SU-DHL-6 (cell line): ENCODE data around the gene ITPKC.

Experiments used
- CTCF ChIP-seq: fragments of 200-600 bp; sonication (generic); IDR thresholded peaks from one replicate; pipeline ENCODE4 v1.5.1; 2017; ENCODE audit warnings: antibody characterized with exemption, mild to moderate bottlenecking, low read length, moderate library complexity; ENCODE audit not compliant: insufficient read depth, poor library complexity, severe bottlenecking
- EZH2phosphoT487 ChIP-seq: fragments of 200-600 bp; sonication (generic), shearing (Covaris generic); conservative IDR thresholded peaks from 2 replicates; pipeline ENCODE4 v1.6.1; 2018; ENCODE audit warnings: mild to moderate bottlenecking, antibody characterized with exemption, low read length, moderate library complexity, mixed read lengths

GRCh38 chr19:40742477-40742876 lies 25.6 kb downstream of the ITPKC start:
- TF ChIP-seq CTCF (no peak), EZH2phosphoT487 (no peak)
